Brain microvascular endothelial cell (primary cell): ENCODE measurements around the gene PPP2R2C.

Experiments
- DNase-seq: peaks from one replicate; pipeline ENCODE4 v3.0.0-alpha.2; 2020
- H3K27ac ChIP-seq: fragments of 250-450 bp; sonication (Bioruptor Pico); 2 replicates; pipeline ENCODE4 v1.5.1; 2020; ENCODE audit warnings: mild to moderate bottlenecking, moderate library complexity
- H3K27me3 ChIP-seq: fragments of 250-450 bp; sonication (Bioruptor Pico); replicated peaks from 2 replicates; pipeline ENCODE4 v1.5.1; 2020; ENCODE audit warnings: mild to moderate bottlenecking
- H3K36me3 ChIP-seq: fragments of 250-450 bp; sonication (Bioruptor Pico); replicated peaks from 2 replicates; pipeline ENCODE4 v1.5.1; 2020; ENCODE audit warnings: mild to moderate bottlenecking
- H3K4me3 ChIP-seq: 2 replicates; pipeline ENCODE4 v1.5.1; 2011; ENCODE audit warnings: low read depth, mild to moderate bottlenecking, control low read depth, low read length, moderate library complexity
- in situ Hi-C: cut with HindIII; loops from 2 replicates; pipeline ENCODE4 v1.10.0; 2017; ENCODE audit warnings: low sequenced_read_pairs, low pct_ligation_motif_present
- TF ChIP-seq, protein P1 (sequence below): IDR thresholded peaks from 2 replicates; pipeline ENCODE4 v1.5.1; 2011; ENCODE audit warnings: low read depth, mild to moderate bottlenecking, moderate library complexity, low read length, control low read depth, inconsistent platforms; ENCODE audit errors: missing control alignments

The PPP2R2C gene

DNA sequence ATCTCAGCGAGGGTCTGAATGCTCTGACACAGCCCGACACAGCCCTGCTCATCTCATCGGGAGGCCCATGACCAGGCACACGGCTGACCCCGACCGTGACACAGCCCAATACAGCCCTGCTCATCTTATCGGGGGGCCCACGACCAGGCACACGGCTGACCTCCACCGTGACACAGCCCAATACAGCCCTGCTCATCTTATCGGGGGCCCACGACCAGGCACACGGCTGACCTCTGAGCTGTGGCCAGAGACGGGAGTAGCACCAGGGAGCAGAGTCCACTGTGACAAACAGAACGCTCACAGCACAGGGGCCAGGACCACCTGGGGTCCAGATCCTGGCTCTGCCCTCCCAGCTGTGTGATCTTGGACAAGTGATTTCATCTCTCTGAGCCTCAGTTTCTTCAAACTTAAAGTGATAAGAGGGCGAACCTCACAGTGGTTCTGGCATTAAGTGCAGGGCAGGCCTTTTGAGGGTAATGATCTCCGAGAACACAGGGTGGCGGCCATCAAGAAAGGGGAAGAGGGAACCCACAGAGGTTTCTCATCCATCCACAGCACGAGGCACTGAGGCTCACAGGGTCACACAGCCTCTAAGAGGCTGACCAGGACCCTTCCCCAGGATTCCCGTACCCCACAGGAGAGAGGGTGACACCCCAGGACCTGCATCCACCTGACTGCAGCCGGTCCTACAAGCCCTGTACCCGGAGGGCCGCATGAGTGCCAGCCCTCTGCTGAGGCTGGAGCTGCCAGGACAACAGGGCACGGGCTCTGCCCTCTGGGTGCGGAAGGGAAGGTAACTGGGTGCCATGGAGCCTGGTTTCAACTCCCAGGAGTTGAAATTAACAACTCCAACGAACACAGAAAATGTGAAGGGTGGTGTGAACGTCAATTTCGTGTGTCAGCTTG, 142.7 kb downstream of the PPP2R2C start:
- no peak for DNase-seq
- no peak overlapping the region for H3K4me3 ChIP-seq
- H3K36me3 ChIP-seq: no peaks in the 10 kb centered on the region
- H3K27me3 ChIP-seq: no peaks in the 10 kb centered on the region
- H3K27ac ChIP-seq: no peak overlapping the region
- TF ChIP-seq, protein P1, sequence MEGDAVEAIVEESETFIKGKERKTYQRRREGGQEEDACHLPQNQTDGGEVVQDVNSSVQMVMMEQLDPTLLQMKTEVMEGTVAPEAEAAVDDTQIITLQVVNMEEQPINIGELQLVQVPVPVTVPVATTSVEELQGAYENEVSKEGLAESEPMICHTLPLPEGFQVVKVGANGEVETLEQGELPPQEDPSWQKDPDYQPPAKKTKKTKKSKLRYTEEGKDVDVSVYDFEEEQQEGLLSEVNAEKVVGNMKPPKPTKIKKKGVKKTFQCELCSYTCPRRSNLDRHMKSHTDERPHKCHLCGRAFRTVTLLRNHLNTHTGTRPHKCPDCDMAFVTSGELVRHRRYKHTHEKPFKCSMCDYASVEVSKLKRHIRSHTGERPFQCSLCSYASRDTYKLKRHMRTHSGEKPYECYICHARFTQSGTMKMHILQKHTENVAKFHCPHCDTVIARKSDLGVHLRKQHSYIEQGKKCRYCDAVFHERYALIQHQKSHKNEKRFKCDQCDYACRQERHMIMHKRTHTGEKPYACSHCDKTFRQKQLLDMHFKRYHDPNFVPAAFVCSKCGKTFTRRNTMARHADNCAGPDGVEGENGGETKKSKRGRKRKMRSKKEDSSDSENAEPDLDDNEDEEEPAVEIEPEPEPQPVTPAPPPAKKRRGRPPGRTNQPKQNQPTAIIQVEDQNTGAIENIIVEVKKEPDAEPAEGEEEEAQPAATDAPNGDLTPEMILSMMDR: no peak
- in situ Hi-C loops: no loop called here

DNA sequence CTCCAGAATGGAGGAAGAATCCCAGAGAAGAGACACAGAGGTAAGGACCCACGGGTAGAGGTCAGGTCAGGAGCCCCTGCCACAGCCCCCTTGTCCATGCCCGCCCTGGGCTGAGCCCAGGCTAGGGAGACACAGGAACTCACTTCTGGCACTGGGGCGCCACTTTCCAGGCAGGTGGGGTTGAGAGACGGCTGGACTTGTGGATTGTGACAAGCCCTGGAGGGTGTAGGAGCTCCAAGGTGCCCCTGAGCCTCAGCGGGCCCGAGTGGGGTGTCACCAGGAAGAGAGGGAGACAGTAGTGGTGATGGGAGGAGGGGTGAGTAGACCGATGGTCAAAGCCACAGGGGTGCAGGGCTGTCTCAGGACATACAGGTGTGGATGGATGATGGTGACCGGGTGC, 143.9 kb downstream of the PPP2R2C start:
- H3K36me3 ChIP-seq: no peaks in the 10 kb centered on the region
- in situ Hi-C loops: no loop called here
- no peak overlapping the region for H3K27ac ChIP-seq
- no peaks in the 10 kb centered on the region for H3K27me3 ChIP-seq
- no peak for DNase-seq
- H3K4me3 ChIP-seq: no peak overlapping the region
- TF ChIP-seq, protein P1: no peak

DNA sequence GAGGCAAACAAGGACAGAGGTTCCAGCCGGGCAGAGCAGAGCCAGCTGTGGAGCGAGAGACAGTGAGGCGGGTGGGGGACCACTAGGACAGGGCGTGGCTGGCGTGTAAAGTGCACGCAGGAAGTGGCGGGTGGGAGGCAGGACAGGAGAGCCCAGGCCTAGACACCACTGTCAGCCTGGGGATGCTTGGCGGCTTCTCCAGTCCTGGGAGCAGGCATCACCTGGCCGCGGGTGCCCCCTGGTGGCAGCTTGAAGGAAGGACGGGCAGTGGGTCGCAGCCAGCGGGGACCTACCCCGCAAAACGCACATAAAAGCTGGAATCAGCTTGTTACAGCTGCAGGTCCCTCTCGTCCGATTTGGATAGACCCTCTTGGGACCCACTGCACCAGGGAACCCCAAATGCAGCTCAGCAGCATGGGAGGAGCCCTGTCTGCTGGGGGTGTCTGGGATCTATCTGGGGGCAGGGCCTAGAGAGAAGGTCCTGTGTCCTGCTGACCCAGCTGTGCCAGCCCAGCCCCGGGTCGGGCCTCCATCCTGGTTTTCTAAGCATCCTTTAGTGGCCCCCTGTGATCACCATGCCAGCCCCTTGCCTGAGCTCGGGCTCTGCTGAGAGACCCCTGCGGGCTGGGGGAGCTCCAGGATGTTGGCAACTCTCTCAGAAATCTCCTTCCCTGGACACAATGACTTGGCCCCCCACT, 145.0 kb downstream of the PPP2R2C start:
- TF ChIP-seq, protein P1: peak; percentile 93
- in situ Hi-C loops: no loop called here
- DNase-seq: peak; percentile 50
- Histone ChIP-seq H3K36me3 (no peaks in the 10 kb centered on the region), H3K27me3 (no peaks in the 10 kb centered on the region), H3K4me3 (no peak overlapping the region), H3K27ac (no peak overlapping the region)

DNA sequence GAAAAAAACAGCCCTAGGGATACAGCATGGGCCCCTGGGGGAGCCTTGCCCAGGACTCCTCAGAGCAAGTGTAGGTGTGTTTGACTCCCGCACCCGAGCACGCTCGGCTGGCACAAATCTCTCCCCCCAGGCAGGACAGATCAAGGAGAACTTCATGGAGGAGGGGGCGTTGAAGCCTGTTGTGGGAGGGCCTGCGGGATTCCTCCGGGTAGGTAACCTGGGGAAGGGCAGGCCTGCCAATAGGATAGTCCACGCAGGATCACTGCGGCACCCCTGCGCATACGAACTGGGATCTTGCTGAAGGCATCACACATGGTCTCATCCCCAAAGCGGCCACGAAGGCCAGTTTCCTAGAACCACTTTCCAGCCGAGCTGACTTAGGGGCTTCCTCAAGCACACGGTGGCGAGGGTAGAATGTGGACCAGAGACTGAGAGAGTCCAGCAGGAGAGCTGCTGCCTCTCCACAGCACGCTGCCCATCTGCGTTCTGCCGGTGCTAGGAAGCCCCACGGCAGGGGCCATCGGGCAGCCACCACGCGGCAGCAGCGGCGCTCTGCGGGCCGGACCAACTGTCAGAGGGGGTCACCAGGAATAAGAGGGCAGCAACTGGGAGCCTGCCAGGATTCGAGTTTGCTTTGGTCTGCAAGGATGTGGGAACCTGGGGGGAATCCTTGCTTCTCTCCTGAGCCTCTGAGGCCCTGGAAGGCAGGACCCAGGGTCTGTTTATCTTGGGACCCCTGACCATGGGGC, 145.9 kb downstream of the PPP2R2C start:
- H3K36me3 ChIP-seq: no peaks in the 10 kb centered on the region
- H3K27me3 ChIP-seq: no peaks in the 10 kb centered on the region
- H3K4me3 ChIP-seq: no peak overlapping the region
- no peak overlapping the region for H3K27ac ChIP-seq
- DNase-seq: no peak
- TF ChIP-seq, protein P1: no peak
- in situ Hi-C loops: no loop called here

DNA sequence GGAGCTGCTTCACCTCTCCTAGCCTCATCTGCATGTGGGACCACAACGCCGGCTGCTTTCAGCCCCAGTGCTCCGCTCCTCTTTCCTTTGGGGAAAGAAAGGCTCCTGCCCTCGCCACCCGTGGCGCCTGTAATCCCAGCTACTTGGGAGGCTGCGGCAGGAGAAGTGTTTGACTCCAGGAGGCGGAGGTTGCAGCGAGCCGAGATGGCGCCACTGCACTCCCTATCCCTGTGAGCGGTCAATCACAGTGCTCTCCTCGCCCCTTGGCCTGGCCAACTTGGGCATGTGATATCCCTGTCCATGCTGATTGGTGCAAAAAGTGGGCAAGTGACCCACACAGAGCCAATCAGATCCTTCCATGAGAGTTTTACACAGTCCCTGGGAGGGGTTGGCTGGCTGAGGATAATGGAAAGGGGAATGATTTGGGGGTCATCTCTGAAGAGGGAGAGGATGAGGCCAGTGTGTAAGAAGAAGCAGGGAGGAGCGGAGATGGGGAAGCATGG, 146.6 kb downstream of the PPP2R2C start:
- H3K36me3 ChIP-seq: no peaks in the 10 kb centered on the region
- in situ Hi-C loops: no loop called here
- DNase-seq: no peak
- H3K27me3 ChIP-seq: no peaks in the 10 kb centered on the region
- TF ChIP-seq, protein P1: no peak
- no peak overlapping the region for H3K27ac ChIP-seq
- no peak overlapping the region for H3K4me3 ChIP-seq
